Calu3 (cell line): ENCODE results near the gene IGF1R. TPM values are rescaled to one million over a fixed set of nuclear protein-coding genes. Genes with fewer than 3 reads are reported as not detected.

Source experiments
- BruUV-seq: library from RNA; stranded (reverse); fragments of 400-500 nt; replicated peaks from 2 replicates; lab custom pipeline; 2021; lab: Mats Ljungman, UMichigan
- CTCF ChIA-PET: fragments of 300-600 bp; sonication (Branson Sonifier 250); formaldehyde crosslinking; loops from one replicate; lab custom pipeline; 2022; ENCODE audit warnings: antibody characterized with exemption; lab: Charles Lee
- DNase-seq: peaks from one replicate; pipeline ENCODE4 v3.0.0; 2022
- H3K27ac Mint-ChIP-seq: one replicate; pipeline ENCODE4 v1.8.0; 2022; ENCODE audit warnings: mixed read lengths; ENCODE audit not compliant: unreplicated experiment
- H3K27me3 Mint-ChIP-seq: one replicate; pipeline ENCODE4 v1.8.0; 2022; ENCODE audit warnings: mixed read lengths; ENCODE audit not compliant: unreplicated experiment
- H3K36me3 Mint-ChIP-seq: one replicate; pipeline ENCODE4 v1.8.0; 2022; ENCODE audit warnings: mild to moderate bottlenecking, moderate library complexity, mixed read lengths; ENCODE audit not compliant: insufficient read depth, unreplicated experiment
- H3K4me1 Mint-ChIP-seq: one replicate; pipeline ENCODE4 v1.8.0; 2022; ENCODE audit warnings: mild to moderate bottlenecking, low read depth, mixed read lengths; ENCODE audit not compliant: unreplicated experiment
- H3K4me3 Mint-ChIP-seq: one replicate; pipeline ENCODE4 v1.8.0; 2022; ENCODE audit warnings: mild to moderate bottlenecking, low read depth, moderate library complexity, mixed read lengths; ENCODE audit not compliant: unreplicated experiment
- H3K9me3 Mint-ChIP-seq: one replicate; pipeline ENCODE4 v1.8.0; 2022; ENCODE audit warnings: low read depth, mixed read lengths; ENCODE audit not compliant: unreplicated experiment
- intact Hi-C: fragments of 100-400 bp; cut with micrococcal nuclease; formaldehyde crosslinking; loops from one replicate; pipeline ENCODE4 v1.10.0; 2022; ENCODE audit not compliant: unreplicated experiment
- total RNA-seq: library from RNA; stranded (reverse); gene quantifications from 2 replicates; pipeline ENCODE4 v1.2.3, GENCODE V29; 2022
- TF ChIP-seq, protein P1 (sequence below): fragments of 200-600 bp; IDR thresholded peaks from one replicate; pipeline ENCODE4 v1.8.0; 2022; ENCODE audit warnings: antibody characterized with exemption; ENCODE audit not compliant: unreplicated experiment

The IGF1R gene
- total RNA-seq, 1 experiment from 2014 or later, result 73.9 TPM

GRCh38 chr15:98948456-98948855 is 300.1 kb downstream of the IGF1R start:
- Mint-ChIP-seq H3K27ac (no peak overlapping the region), H3K27me3 (no peaks in the 10 kb centered on the region)
- no TSS peak for BruUV-seq

GRCh38 chr15:98948941-98949340 is 300.6 kb downstream of the IGF1R start:
- intact Hi-C loops, result no loop called here
- H3K27ac Mint-ChIP-seq, result no peak overlapping the region
- H3K36me3 Mint-ChIP-seq, result no peaks in the 10 kb centered on the region
- no peaks in the 10 kb centered on the region for H3K27me3 Mint-ChIP-seq
- H3K4me3 Mint-ChIP-seq, result no peak overlapping the region
- H3K4me1 Mint-ChIP-seq, result no peaks in the 10 kb centered on the region
- no peak for DNase-seq
- BruUV-seq, result no TSS peak
- CTCF ChIA-PET, result interaction anchor here (0.6 to 0.7 kb wide), 2 partner anchors 147 to 320 kb away, joined by 5 to 6 read pairs; no protein-coding TSS in a partner anchor
- TF ChIP-seq, protein P1, sequence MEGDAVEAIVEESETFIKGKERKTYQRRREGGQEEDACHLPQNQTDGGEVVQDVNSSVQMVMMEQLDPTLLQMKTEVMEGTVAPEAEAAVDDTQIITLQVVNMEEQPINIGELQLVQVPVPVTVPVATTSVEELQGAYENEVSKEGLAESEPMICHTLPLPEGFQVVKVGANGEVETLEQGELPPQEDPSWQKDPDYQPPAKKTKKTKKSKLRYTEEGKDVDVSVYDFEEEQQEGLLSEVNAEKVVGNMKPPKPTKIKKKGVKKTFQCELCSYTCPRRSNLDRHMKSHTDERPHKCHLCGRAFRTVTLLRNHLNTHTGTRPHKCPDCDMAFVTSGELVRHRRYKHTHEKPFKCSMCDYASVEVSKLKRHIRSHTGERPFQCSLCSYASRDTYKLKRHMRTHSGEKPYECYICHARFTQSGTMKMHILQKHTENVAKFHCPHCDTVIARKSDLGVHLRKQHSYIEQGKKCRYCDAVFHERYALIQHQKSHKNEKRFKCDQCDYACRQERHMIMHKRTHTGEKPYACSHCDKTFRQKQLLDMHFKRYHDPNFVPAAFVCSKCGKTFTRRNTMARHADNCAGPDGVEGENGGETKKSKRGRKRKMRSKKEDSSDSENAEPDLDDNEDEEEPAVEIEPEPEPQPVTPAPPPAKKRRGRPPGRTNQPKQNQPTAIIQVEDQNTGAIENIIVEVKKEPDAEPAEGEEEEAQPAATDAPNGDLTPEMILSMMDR, result no peak
- H3K9me3 Mint-ChIP-seq, result no peaks in the 10 kb centered on the region

More at GRCh38 chr15:98948456-98948855, 300.1 kb downstream of the IGF1R start:
- no peak for DNase-seq
- H3K4me1 Mint-ChIP-seq, result no peaks in the 10 kb centered on the region
- H3K36me3 Mint-ChIP-seq, result no peaks in the 10 kb centered on the region
- H3K4me3 Mint-ChIP-seq, result no peak overlapping the region
- TF ChIP-seq, protein P1, result no peak
- intact Hi-C loops, result no loop called here
- H3K9me3 Mint-ChIP-seq, result no peaks in the 10 kb centered on the region
- CTCF ChIA-PET, result interaction anchor here (0.6 to 0.7 kb wide), 2 partner anchors 147 to 319 kb away, joined by 5 to 6 read pairs; no protein-coding TSS in a partner anchor

- no peaks in the 10 kb centered on the region for H3K27me3 Mint-ChIP-seq
- intact Hi-C loops, result no loop called here
- no peak overlapping the region for H3K4me3 Mint-ChIP-seq
- BruUV-seq, result no TSS peak
- no peaks in the 10 kb centered on the region for H3K36me3 Mint-ChIP-seq
- TF ChIP-seq, protein P1, result no peak
- no peaks in the 10 kb centered on the region for H3K9me3 Mint-ChIP-seq
- no peak overlapping the region for H3K27ac Mint-ChIP-seq
- CTCF ChIA-PET, result no interaction called here
- DNase-seq, result no peak
- no peaks in the 10 kb centered on the region for H3K4me1 Mint-ChIP-seq
Measured at GRCh38 chr15:98949624-98950023, 301.3 kb downstream of the IGF1R start.

DNA sequence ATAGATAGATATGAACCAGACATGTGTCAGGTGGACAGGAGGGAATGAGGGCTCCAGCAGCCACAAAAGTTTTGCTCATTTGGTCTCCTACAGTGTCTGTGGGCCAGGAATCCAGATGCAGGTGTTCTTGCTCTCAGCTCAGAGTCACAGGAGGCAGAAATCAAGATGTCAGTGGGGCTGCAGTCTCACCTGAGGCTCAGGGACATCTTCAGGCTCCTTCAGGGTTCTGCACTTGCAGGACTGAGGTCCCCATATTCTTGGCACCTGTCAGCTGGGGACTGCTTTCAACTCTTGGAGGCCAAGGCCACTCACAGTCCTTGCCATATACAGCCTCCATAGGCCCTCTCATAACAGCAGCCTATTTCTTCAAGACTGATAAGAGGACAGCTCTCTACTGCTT is 301.9 kb downstream of the IGF1R start:
- Mint-ChIP-seq H3K27me3 (no peaks in the 10 kb centered on the region), H3K4me3 (no peak overlapping the region), H3K27ac (no peak overlapping the region), H3K4me1 (no peaks in the 10 kb centered on the region), H3K9me3 (no peaks in the 10 kb centered on the region), H3K36me3 (no peaks in the 10 kb centered on the region)
- CTCF ChIA-PET, result no interaction called here
- BruUV-seq, result no TSS peak
- TF ChIP-seq, protein P1, result no peak
- no peak for DNase-seq
- intact Hi-C loops, result no loop called here
